WTC11 (cell line): ENCODE results near the gene ZNF213. TPM values are rescaled to one million over a fixed set of nuclear protein-coding genes. Genes with fewer than 3 reads are reported as not detected.

ENCODE experiments used
- AR ChIP-seq: fragments of 250-450 bp; sonication (Bioruptor Pico); IDR thresholded peaks from 2 replicates; pipeline ENCODE4 v1.9.0; 2021; ENCODE audit warnings: mild to moderate bottlenecking
- CREM ChIP-seq: sonication (generic); formaldehyde crosslinking; IDR thresholded peaks from 2 replicates; pipeline ENCODE4 v1.8.1; 2022; ENCODE audit warnings: mild to moderate bottlenecking, missing genetic modification reagents, moderate library complexity
- FOXJ3 ChIP-seq: sonication (generic); formaldehyde crosslinking; IDR thresholded peaks from 2 replicates; pipeline ENCODE4 v1.9.0; 2021; ENCODE audit warnings: missing genetic modification reagents, mild to moderate bottlenecking, borderline replicate concordance
- FOXK1 ChIP-seq: sonication (generic); formaldehyde crosslinking; IDR thresholded peaks from 2 replicates; pipeline ENCODE4 v1.8.0; 2022; ENCODE audit warnings: mild to moderate bottlenecking, moderate library complexity, missing genetic modification reagents
- IRF2 ChIP-seq: sonication (generic); formaldehyde crosslinking; IDR thresholded peaks from 2 replicates; pipeline ENCODE4 v1.8.0; 2022; ENCODE audit warnings: low read depth, missing genetic modification reagents, borderline replicate concordance
- JAZF1 ChIP-seq: fragments of 250-450 bp; sonication (Bioruptor Pico); IDR thresholded peaks from 2 replicates; pipeline ENCODE4 v1.9.0; 2021; ENCODE audit warnings: moderate library complexity, mild to moderate bottlenecking, inconsistent platforms
- MAX ChIP-seq: sonication (generic); formaldehyde crosslinking; IDR thresholded peaks from 2 replicates; pipeline ENCODE4 v1.8.0; 2022; ENCODE audit warnings: mild to moderate bottlenecking, missing genetic modification reagents
- MYBL2 ChIP-seq: sonication (generic); formaldehyde crosslinking; IDR thresholded peaks from 2 replicates; pipeline ENCODE4 v1.8.1; 2023; ENCODE audit warnings: mild to moderate bottlenecking, moderate library complexity, missing genetic modification reagents
- NFATC4 ChIP-seq: fragments of 250-450 bp; sonication (Bioruptor Pico); IDR thresholded peaks from 2 replicates; pipeline ENCODE4 v1.9.0; 2021; ENCODE audit warnings: mild to moderate bottlenecking
- NR1H2 ChIP-seq: sonication (generic); formaldehyde crosslinking; IDR thresholded peaks from 2 replicates; pipeline ENCODE4 v1.9.0; 2021; ENCODE audit warnings: mild to moderate bottlenecking, moderate library complexity, missing genetic modification reagents
- NR2C2 ChIP-seq: sonication (generic); formaldehyde crosslinking; IDR thresholded peaks from 2 replicates; pipeline ENCODE4 v1.8.0; 2022; ENCODE audit warnings: mild to moderate bottlenecking, missing genetic modification reagents
- RELA ChIP-seq: sonication (generic); formaldehyde crosslinking; IDR thresholded peaks from 2 replicates; pipeline ENCODE4 v1.8.1; 2022; ENCODE audit warnings: missing genetic modification reagents, mild to moderate bottlenecking, borderline replicate concordance
- TEAD1 ChIP-seq: sonication (generic); formaldehyde crosslinking; IDR thresholded peaks from 2 replicates; pipeline ENCODE4 v1.8.0; 2022; ENCODE audit warnings: mild to moderate bottlenecking, missing genetic modification reagents
- TEAD4 ChIP-seq: sonication (generic); formaldehyde crosslinking; IDR thresholded peaks from 2 replicates; pipeline ENCODE4 v1.8.0; 2022; ENCODE audit warnings: mild to moderate bottlenecking, missing genetic modification reagents
- ZBTB21 ChIP-seq: sonication (generic); formaldehyde crosslinking; IDR thresholded peaks from 2 replicates; pipeline ENCODE4 v1.8.1; 2023; ENCODE audit warnings: mild to moderate bottlenecking, missing genetic modification reagents, borderline replicate concordance
- ZNF138 ChIP-seq: sonication (generic); formaldehyde crosslinking; conservative IDR thresholded peaks from 2 replicates; pipeline ENCODE4 v1.8.1; 2022; ENCODE audit warnings: mild to moderate bottlenecking, moderate library complexity, missing genetic modification reagents
- ZNF219 ChIP-seq: sonication (generic); formaldehyde crosslinking; IDR thresholded peaks from 2 replicates; pipeline ENCODE4 v1.8.0; 2023; ENCODE audit warnings: missing genetic modification reagents, mild to moderate bottlenecking, borderline replicate concordance
- ZNF232 ChIP-seq: sonication (generic); formaldehyde crosslinking; IDR thresholded peaks from 2 replicates; pipeline ENCODE4 v1.8.0; 2022; ENCODE audit warnings: mild to moderate bottlenecking, missing genetic modification reagents
- ZNF396 ChIP-seq: fragments of 250-450 bp; sonication (Bioruptor Pico); IDR thresholded peaks from 2 replicates; pipeline ENCODE4 v1.8.0; 2021; ENCODE audit warnings: mild to moderate bottlenecking, moderate library complexity, borderline replicate concordance
- ZNF416 ChIP-seq: fragments of 250-450 bp; sonication (Bioruptor Pico); IDR thresholded peaks from 2 replicates; pipeline ENCODE4 v1.9.0; 2021; ENCODE audit warnings: mild to moderate bottlenecking, inconsistent platforms
- ZSCAN18 ChIP-seq: fragments of 250-450 bp; sonication (Bioruptor Pico); IDR thresholded peaks from 2 replicates; pipeline ENCODE4 v2.1.2; 2022; ENCODE audit warnings: mild to moderate bottlenecking, moderate library complexity
- total RNA-seq: library from RNA; stranded (reverse); gene quantifications from 3 replicates; pipeline ENCODE4 v1.2.3, GENCODE V29; 2021
- TF ChIP-seq, protein P1 (sequence below): sonication (generic); formaldehyde crosslinking; IDR thresholded peaks from 2 replicates; pipeline ENCODE4 v1.8.1; 2023; ENCODE audit warnings: mild to moderate bottlenecking, moderate library complexity, missing genetic modification reagents
- TF ChIP-seq, protein P2 (sequence below): sonication (generic); formaldehyde crosslinking; IDR thresholded peaks from 2 replicates; pipeline ENCODE4 v1.8.1; 2022; ENCODE audit warnings: low read depth, missing genetic modification reagents, borderline replicate concordance
- TF ChIP-seq, protein P3 (sequence below): sonication (generic); formaldehyde crosslinking; IDR thresholded peaks from 2 replicates; pipeline ENCODE4 v1.8.1; 2023; ENCODE audit warnings: mild to moderate bottlenecking, missing genetic modification reagents, moderate library complexity
- TF ChIP-seq, protein P4 (sequence below): sonication (generic); formaldehyde crosslinking; IDR thresholded peaks from 2 replicates; pipeline ENCODE4 v1.8.0; 2022; ENCODE audit warnings: missing genetic modification reagents

The ZNF213 gene
- total RNA-seq, 1 experiment from 2014 or later, result 11.6 TPM

DNA sequence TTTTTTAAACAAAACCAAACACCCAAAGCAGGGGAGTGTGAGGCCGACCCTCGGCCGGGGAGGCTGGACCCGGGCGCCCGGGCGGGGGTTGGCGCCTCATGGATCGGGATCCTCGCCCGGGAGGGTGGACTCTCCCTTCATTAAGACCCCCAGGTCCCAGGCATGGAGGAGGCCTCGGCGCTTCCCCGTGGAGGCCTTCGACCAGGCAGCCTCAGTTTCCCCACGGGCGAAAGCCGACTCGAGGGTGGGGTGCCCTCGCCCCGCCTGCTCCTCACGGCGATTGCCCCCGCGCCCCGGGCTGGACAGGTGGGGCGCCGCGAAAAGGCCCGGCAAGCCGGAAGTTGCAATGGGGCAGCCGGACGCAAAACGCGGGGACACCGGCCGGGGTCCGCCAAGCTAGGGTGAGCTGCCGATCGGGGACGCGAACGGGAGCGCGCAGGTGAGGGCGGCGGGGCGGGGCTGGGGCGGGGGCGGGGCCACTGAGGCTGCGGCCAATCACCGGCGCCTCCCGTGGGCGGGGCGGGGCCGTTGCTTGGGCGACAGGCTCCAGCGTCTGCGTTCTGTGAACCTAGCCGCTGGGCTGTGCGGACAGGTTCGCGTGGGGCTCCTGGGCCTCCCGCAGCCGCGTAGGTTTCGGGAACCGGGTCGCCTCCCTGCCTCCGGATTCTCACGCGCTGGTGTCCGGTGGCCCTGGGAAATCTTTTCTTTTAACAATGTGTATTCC lies 28.5 kb upstream of the ZNF213 start (continued):
- TF ChIP-seq ZSCAN18 (CRISPR knock-in tag) (no peak), NR2C2 (CRISPR knock-in tag) (no peak), ZNF219 (CRISPR knock-in tag) (no peak), TEAD1 (CRISPR knock-in tag) (no peak), ZBTB21 (CRISPR knock-in tag) (no peak), AR (CRISPR knock-in tag) (no peak), ZNF416 (no peak), CREM (CRISPR knock-in tag) (no peak), IRF2 (CRISPR knock-in tag) (no peak), MYBL2 (CRISPR knock-in tag) (no peak), ZNF138 (CRISPR knock-in tag) (no peak), MAX (CRISPR knock-in tag) (peak; percentile 71; the same call in 1 of the 2 replicates), NR1H2 (CRISPR knock-in tag) (no peak), JAZF1 (CRISPR knock-in tag) (no peak), ZNF396 (CRISPR knock-in tag) (no peak), ZNF232 (no peak), FOXK1 (CRISPR knock-in tag) (peak; percentile 82), NFATC4 (CRISPR knock-in tag) (no peak), FOXJ3 (no peak), RELA (CRISPR knock-in tag) (no peak), TEAD4 (CRISPR knock-in tag) (no peak)
- TF ChIP-seq, protein P1, sequence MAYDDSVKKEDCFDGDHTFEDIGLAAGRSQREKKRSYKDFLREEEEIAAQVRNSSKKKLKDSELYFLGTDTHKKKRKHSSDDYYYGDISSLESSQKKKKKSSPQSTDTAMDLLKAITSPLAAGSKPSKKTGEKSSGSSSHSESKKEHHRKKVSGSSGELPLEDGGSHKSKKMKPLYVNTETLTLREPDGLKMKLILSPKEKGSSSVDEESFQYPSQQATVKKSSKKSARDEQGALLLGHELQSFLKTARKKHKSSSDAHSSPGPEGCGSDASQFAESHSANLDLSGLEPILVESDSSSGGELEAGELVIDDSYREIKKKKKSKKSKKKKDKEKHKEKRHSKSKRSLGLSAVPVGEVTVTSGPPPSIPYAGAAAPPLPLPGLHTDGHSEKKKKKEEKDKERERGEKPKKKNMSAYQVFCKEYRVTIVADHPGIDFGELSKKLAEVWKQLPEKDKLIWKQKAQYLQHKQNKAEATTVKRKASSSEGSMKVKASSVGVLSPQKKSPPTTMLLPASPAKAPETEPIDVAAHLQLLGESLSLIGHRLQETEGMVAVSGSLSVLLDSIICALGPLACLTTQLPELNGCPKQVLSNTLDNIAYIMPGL (CRISPR knock-in tag), result peak; percentile 60; the same call in 1 of the 2 replicates
- TF ChIP-seq, protein P2, sequence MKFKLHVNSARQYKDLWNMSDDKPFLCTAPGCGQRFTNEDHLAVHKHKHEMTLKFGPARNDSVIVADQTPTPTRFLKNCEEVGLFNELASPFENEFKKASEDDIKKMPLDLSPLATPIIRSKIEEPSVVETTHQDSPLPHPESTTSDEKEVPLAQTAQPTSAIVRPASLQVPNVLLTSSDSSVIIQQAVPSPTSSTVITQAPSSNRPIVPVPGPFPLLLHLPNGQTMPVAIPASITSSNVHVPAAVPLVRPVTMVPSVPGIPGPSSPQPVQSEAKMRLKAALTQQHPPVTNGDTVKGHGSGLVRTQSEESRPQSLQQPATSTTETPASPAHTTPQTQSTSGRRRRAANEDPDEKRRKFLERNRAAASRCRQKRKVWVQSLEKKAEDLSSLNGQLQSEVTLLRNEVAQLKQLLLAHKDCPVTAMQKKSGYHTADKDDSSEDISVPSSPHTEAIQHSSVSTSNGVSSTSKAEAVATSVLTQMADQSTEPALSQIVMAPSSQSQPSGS, result no peak
- TF ChIP-seq, protein P3, sequence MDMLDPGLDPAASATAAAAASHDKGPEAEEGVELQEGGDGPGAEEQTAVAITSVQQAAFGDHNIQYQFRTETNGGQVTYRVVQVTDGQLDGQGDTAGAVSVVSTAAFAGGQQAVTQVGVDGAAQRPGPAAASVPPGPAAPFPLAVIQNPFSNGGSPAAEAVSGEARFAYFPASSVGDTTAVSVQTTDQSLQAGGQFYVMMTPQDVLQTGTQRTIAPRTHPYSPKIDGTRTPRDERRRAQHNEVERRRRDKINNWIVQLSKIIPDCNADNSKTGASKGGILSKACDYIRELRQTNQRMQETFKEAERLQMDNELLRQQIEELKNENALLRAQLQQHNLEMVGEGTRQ (CRISPR knock-in tag), result no peak
- TF ChIP-seq, protein P4, sequence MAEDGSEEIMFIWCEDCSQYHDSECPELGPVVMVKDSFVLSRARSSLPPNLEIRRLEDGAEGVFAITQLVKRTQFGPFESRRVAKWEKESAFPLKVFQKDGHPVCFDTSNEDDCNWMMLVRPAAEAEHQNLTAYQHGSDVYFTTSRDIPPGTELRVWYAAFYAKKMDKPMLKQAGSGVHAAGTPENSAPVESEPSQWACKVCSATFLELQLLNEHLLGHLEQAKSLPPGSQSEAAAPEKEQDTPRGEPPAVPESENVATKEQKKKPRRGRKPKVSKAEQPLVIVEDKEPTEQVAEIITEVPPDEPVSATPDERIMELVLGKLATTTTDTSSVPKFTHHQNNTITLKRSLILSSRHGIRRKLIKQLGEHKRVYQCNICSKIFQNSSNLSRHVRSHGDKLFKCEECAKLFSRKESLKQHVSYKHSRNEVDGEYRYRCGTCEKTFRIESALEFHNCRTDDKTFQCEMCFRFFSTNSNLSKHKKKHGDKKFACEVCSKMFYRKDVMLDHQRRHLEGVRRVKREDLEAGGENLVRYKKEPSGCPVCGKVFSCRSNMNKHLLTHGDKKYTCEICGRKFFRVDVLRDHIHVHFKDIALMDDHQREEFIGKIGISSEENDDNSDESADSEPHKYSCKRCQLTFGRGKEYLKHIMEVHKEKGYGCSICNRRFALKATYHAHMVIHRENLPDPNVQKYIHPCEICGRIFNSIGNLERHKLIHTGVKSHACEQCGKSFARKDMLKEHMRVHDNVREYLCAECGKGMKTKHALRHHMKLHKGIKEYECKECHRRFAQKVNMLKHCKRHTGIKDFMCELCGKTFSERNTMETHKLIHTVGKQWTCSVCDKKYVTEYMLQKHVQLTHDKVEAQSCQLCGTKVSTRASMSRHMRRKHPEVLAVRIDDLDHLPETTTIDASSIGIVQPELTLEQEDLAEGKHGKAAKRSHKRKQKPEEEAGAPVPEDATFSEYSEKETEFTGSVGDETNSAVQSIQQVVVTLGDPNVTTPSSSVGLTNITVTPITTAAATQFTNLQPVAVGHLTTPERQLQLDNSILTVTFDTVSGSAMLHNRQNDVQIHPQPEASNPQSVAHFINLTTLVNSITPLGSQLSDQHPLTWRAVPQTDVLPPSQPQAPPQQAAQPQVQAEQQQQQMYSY (CRISPR knock-in tag), result no peak
